ENCODE measurements around the gene SLC38A9.

DNA sequence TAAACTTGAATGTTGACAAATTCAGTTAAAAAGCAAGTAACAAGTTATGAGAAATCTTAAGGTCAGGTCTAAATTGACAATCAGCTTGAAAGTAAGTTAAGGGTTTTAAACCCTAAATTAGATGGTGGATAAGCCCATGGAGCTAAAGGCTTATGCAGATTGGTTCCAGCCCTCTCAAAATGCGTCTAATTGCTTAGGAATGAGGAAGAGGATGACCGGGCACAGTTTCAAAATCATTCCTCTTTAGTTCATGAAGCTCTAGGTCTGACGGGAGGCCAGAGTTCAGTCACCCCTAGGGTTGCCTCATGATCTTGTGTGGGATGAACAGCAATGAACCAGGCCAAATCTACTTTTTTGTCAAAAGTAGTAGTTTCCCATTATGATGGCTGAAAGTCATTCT lies 75.4 kb downstream of the SLC38A9 start:
- no peak for TF ChIP-seq EZH2phosphoT487 (IDR thresholded peaks at IDR 0.05; ENCODE audit: insufficient read depth, low read depth)
- no peak for TF ChIP-seq EZH2 (IDR thresholded peaks at IDR 0.05; ENCODE audit: insufficient read depth, poor library complexity, severe bottlenecking)

All from GM23248 (cell line).